Trophoblast cell (in vitro differentiated cells and primary cell): ENCODE measurements around the gene SLC26A9.

ENCODE experiments used
- DNase-seq, 2 donors: peaks; one replicate each; pipeline ENCODE4 v3.0.0-alpha.2; 2016
- H2AFZ ChIP-seq: 2 replicates; pipeline ENCODE4 v1.6.1; 2013; ENCODE audit warnings: low read length, moderate library complexity, mild to moderate bottlenecking; ENCODE audit not compliant: insufficient read depth, poor library complexity
- H2AK5ac ChIP-seq: 2 replicates; pipeline ENCODE4 v1.6.1; 2013; ENCODE audit warnings: mild to moderate bottlenecking, low read length
- H2BK120ac ChIP-seq: 2 replicates; pipeline ENCODE4 v1.6.1; 2013; ENCODE audit warnings: low read length, mild to moderate bottlenecking, moderate library complexity; ENCODE audit not compliant: insufficient read depth, poor library complexity
- H2BK12ac ChIP-seq: 2 replicates; pipeline ENCODE4 v1.6.1; 2013; ENCODE audit warnings: mild to moderate bottlenecking, low read length, moderate library complexity
- H2BK5ac ChIP-seq: 2 replicates; pipeline ENCODE4 v1.6.1; 2013; ENCODE audit warnings: low read length, low read depth, moderate library complexity, mild to moderate bottlenecking; ENCODE audit not compliant: poor library complexity
- H3K14ac ChIP-seq: 2 replicates; pipeline ENCODE4 v1.6.1; 2013; ENCODE audit warnings: mild to moderate bottlenecking, low read length
- H3K18ac ChIP-seq: 2 replicates; pipeline ENCODE4 v1.6.1; 2013; ENCODE audit warnings: mild to moderate bottlenecking, low read length
- H3K23ac ChIP-seq: 2 replicates; pipeline ENCODE4 v1.6.1; 2013; ENCODE audit warnings: low read length
- H3K27ac ChIP-seq: 2 replicates; pipeline ENCODE4 v1.5.1; 2013; ENCODE audit warnings: low read depth, mild to moderate bottlenecking, inconsistent platforms, low read length, moderate library complexity
- H3K27me3 ChIP-seq: 2 replicates; pipeline ENCODE4 v1.6.1; 2013; ENCODE audit warnings: inconsistent platforms, mild to moderate bottlenecking, low read length, moderate library complexity; ENCODE audit not compliant: insufficient read depth
- H3K36me3 ChIP-seq, 2 experiments: 1 replicate in 1 of 2; 2 replicates in 1 of 2; pipeline ENCODE4 v1.6.1; 2013; ENCODE audit warnings: low read length in 2 of 2, mild to moderate bottlenecking in 2 of 2, moderate library complexity in 1 of 2; ENCODE audit not compliant: insufficient read depth in 2 of 2, control insufficient read depth in 1 of 2
- H3K4ac ChIP-seq: 2 replicates; pipeline ENCODE4 v1.6.1; 2013; ENCODE audit warnings: low read depth, mild to moderate bottlenecking, low read length, moderate library complexity
- H3K4me1 ChIP-seq, 2 experiments: 1 replicate in 1 of 2; 2 replicates in 1 of 2; pipeline ENCODE4 v1.6.1; 2013; ENCODE audit warnings: low read length in 2 of 2, mild to moderate bottlenecking in 2 of 2, moderate library complexity in 1 of 2; ENCODE audit not compliant: insufficient read depth in 2 of 2, control insufficient read depth in 1 of 2
- H3K4me2 ChIP-seq: 2 replicates; pipeline ENCODE4 v1.6.1; 2013; ENCODE audit warnings: inconsistent platforms, mild to moderate bottlenecking, low read length, moderate library complexity
- H3K4me3 ChIP-seq: 2 replicates; pipeline ENCODE4 v1.5.1; 2013; ENCODE audit warnings: mild to moderate bottlenecking, low read depth, low read length, inconsistent platforms
- H3K79me1 ChIP-seq: one replicate; pipeline ENCODE4 v1.6.1; 2013; ENCODE audit warnings: low read length
- H3K79me2 ChIP-seq: 2 replicates; pipeline ENCODE4 v1.6.1; 2013; ENCODE audit warnings: low read length, mild to moderate bottlenecking; ENCODE audit not compliant: control insufficient read depth, insufficient read depth, poor library complexity
- H3K9ac ChIP-seq: 2 replicates; pipeline ENCODE4 v1.6.1; 2013; ENCODE audit warnings: mild to moderate bottlenecking, low read length
- H3K9me3 ChIP-seq: 2 replicates; pipeline ENCODE4 v1.6.1; 2013; ENCODE audit warnings: low read depth, mild to moderate bottlenecking, control low read depth, inconsistent platforms, low read length; ENCODE audit not compliant: insufficient read depth
- H4K12ac ChIP-seq: 2 replicates; pipeline ENCODE4 v1.6.1; 2013; ENCODE audit warnings: low read depth, mild to moderate bottlenecking, low read length, moderate library complexity
- H4K8ac ChIP-seq: 2 replicates; pipeline ENCODE4 v1.6.1; 2013; ENCODE audit warnings: low read depth, mild to moderate bottlenecking, low read length, moderate library complexity
- H4K91ac ChIP-seq: one replicate; pipeline ENCODE4 v1.6.1; 2013; ENCODE audit warnings: low read depth, mild to moderate bottlenecking, low read length, moderate library complexity
- WGBS: extraction: QIAGEN DNeasy Blood & Tissue Kit; methylation state at CpG from one replicate; pipeline ENCODE4 v1.1.7; 2013; ENCODE audit warnings: missing lambda C conversion rate; ENCODE audit not compliant: insufficient read length, insufficient coverage; ENCODE audit errors: extremely low coverage; 5-methylcytosine and 5-hydroxymethylcytosine counted together

Gene SLC26A9

GRCh38 chr1:205976036-205976435, 32.8 kb upstream of the SLC26A9 start:
- no peak overlapping the region for H4K8ac ChIP-seq
- no peaks in the 10 kb centered on the region for H3K79me2 ChIP-seq
- no peak overlapping the region for H3K27ac ChIP-seq
- no peak overlapping the region for H3K23ac ChIP-seq
- H4K91ac ChIP-seq = no peak overlapping the region
- H3K79me1 ChIP-seq = no peaks in the 10 kb centered on the region
- H3K36me3 ChIP-seq = no peaks in the 10 kb centered on the region
- no peak overlapping the region for H2AFZ ChIP-seq
- H2BK12ac ChIP-seq = no peak overlapping the region
- H2BK5ac ChIP-seq = no peak overlapping the region
- H3K14ac ChIP-seq = no peak overlapping the region
- no peak overlapping the region for H3K4ac ChIP-seq
- no peak for DNase-seq
- H2AK5ac ChIP-seq = no peak overlapping the region
- no peak overlapping the region for H3K4me3 ChIP-seq
- H3K27me3 ChIP-seq = no peaks in the 10 kb centered on the region
- H4K12ac ChIP-seq = no peak overlapping the region
- peaks cover 0 to 3% of the 10 kb centered on the region in 2 experiments for H3K4me1 ChIP-seq
- no peak overlapping the region for H3K18ac ChIP-seq
- no CpG with 5 or more reads among the region's 4 CpGs for WGBS
- no peak overlapping the region for H3K4me2 ChIP-seq
- H2BK120ac ChIP-seq = no peak overlapping the region
- peaks cover 20% of the 10 kb centered on the region for H3K9me3 ChIP-seq
- H3K9ac ChIP-seq = no peak overlapping the region

GRCh38 chr1:205975387-205975998, 32.2 kb upstream of the SLC26A9 start:
- H4K8ac ChIP-seq = no peak overlapping the region
- DNase-seq = no peak
- H4K12ac ChIP-seq = no peak overlapping the region
- no peaks in the 10 kb centered on the region for H3K36me3 ChIP-seq
- peaks cover 20% of the 10 kb centered on the region for H3K9me3 ChIP-seq
- peaks cover 0 to 3% of the 10 kb centered on the region in 2 experiments for H3K4me1 ChIP-seq
- peak overlapping the region; percentile 44 for H3K4me3 ChIP-seq
- H3K18ac ChIP-seq = no peak overlapping the region
- WGBS = no CpG with 5 or more reads among the region's 15 CpGs
- H2BK120ac ChIP-seq = no peak overlapping the region
- H3K14ac ChIP-seq = no peak overlapping the region
- H4K91ac ChIP-seq = no peak overlapping the region
- no peaks in the 10 kb centered on the region for H3K27me3 ChIP-seq
- no peak overlapping the region for H3K27ac ChIP-seq
- no peaks in the 10 kb centered on the region for H3K79me2 ChIP-seq
- no peak overlapping the region for H2AFZ ChIP-seq
- no peak overlapping the region for H3K9ac ChIP-seq
- no peak overlapping the region for H2BK5ac ChIP-seq
- no peak overlapping the region for H2BK12ac ChIP-seq
- no peaks in the 10 kb centered on the region for H3K79me1 ChIP-seq
- no peak overlapping the region for H2AK5ac ChIP-seq
- H3K4ac ChIP-seq = no peak overlapping the region
- no peak overlapping the region for H3K23ac ChIP-seq
- no peak overlapping the region for H3K4me2 ChIP-seq

- H3K4me3 ChIP-seq = peak overlapping the region; percentile 46
- no peak overlapping the region for H2AK5ac ChIP-seq
- H3K36me3 ChIP-seq = no peaks in the 10 kb centered on the region
- H3K9ac ChIP-seq = no peak overlapping the region
- no peak overlapping the region for H3K27ac ChIP-seq
- WGBS = 100% methylated on average over 3 of the region's 3 CpGs
- H3K79me2 ChIP-seq = no peaks in the 10 kb centered on the region
- H2BK12ac ChIP-seq = no peak overlapping the region
- no peak overlapping the region for H4K12ac ChIP-seq
- H4K91ac ChIP-seq = no peak overlapping the region
- H3K4me2 ChIP-seq = no peak overlapping the region
- H3K9me3 ChIP-seq = peaks cover 20% of the 10 kb centered on the region
- H4K8ac ChIP-seq = no peak overlapping the region
- no peak for DNase-seq
- no peak overlapping the region for H2AFZ ChIP-seq
- H2BK5ac ChIP-seq = no peak overlapping the region
- no peak overlapping the region for H3K18ac ChIP-seq
- no peak overlapping the region for H2BK120ac ChIP-seq
- H3K4ac ChIP-seq = no peak overlapping the region
- peaks cover 0 to 3% of the 10 kb centered on the region in 2 experiments for H3K4me1 ChIP-seq
- H3K79me1 ChIP-seq = no peaks in the 10 kb centered on the region
- peak overlapping the region; percentile 92 for H3K23ac ChIP-seq
- no peak overlapping the region for H3K14ac ChIP-seq
- H3K27me3 ChIP-seq = no peaks in the 10 kb centered on the region
Observed at GRCh38 chr1:205974712-205975111, 31.5 kb upstream of the SLC26A9 start.

GRCh38 chr1:205973377-205974232, 30.3 kb upstream of the SLC26A9 start:
- Histone ChIP-seq H3K18ac (no peak overlapping the region), H3K9ac (no peak overlapping the region), H2AK5ac (no peak overlapping the region), H3K9me3 (peaks cover 20% of the 10 kb centered on the region), H3K27me3 (no peaks in the 10 kb centered on the region), H2BK5ac (no peak overlapping the region), H3K27ac (no peak overlapping the region), H3K36me3 (no peaks in the 10 kb centered on the region), H4K8ac (no peak overlapping the region), H3K79me1 (no peaks in the 10 kb centered on the region), H3K4ac (no peak overlapping the region), H4K12ac (no peak overlapping the region), H4K91ac (no peak overlapping the region), H3K14ac (no peak overlapping the region), H3K4me2 (no peak overlapping the region), H2BK12ac (no peak overlapping the region), H2BK120ac (no peak overlapping the region), H3K79me2 (no peaks in the 10 kb centered on the region), H3K23ac (no peak overlapping the region), H2AFZ (no peak overlapping the region), H3K4me3 (peak overlapping the region; percentile 61), H3K4me1 (peaks cover 0 to 3% of the 10 kb centered on the region in 2 experiments)
- no peak for DNase-seq
- 100% methylated on average over 8 of the region's 8 CpGs for WGBS
